ENCODE results near the gene TMOD4.
"Not testable (repeated sequence)": the region's sequence is repeated elsewhere in the genome, so short reads cannot be mapped to it uniquely, and the experiment has no call there.

The TMOD4 gene

GRCh38 chr1:151199873-151200581, 24.2 kb upstream of the TMOD4 start:
- TF ChIP-seq, protein P1, sequence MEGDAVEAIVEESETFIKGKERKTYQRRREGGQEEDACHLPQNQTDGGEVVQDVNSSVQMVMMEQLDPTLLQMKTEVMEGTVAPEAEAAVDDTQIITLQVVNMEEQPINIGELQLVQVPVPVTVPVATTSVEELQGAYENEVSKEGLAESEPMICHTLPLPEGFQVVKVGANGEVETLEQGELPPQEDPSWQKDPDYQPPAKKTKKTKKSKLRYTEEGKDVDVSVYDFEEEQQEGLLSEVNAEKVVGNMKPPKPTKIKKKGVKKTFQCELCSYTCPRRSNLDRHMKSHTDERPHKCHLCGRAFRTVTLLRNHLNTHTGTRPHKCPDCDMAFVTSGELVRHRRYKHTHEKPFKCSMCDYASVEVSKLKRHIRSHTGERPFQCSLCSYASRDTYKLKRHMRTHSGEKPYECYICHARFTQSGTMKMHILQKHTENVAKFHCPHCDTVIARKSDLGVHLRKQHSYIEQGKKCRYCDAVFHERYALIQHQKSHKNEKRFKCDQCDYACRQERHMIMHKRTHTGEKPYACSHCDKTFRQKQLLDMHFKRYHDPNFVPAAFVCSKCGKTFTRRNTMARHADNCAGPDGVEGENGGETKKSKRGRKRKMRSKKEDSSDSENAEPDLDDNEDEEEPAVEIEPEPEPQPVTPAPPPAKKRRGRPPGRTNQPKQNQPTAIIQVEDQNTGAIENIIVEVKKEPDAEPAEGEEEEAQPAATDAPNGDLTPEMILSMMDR (IDR thresholded peaks at IDR 0.05; ENCODE audit: low read depth, low read length): no peak
- DNase-seq: no peak
- H3K27me3 ChIP-seq: no peaks in the 10 kb centered on the region; the same call in 1 of the 2 replicates
- peak overlapping the region; percentile 89 for H3K4me3 ChIP-seq (ENCODE audit: low read depth, low read length)
- no peaks in the 10 kb centered on the region for H3K4me1 ChIP-seq
- H3K36me3 ChIP-seq: peaks cover 30% of the 10 kb centered on the region
- H3K9me3 ChIP-seq: no peaks in the 10 kb centered on the region

- Histone ChIP-seq H3K4me3 (ENCODE audit: low read depth, low read length) (peak within 1 kb of the TSS; percentile 89), H3K9me3 (no peaks in the 10 kb centered on the region), H3K4me1 (no peaks in the 10 kb centered on the region), H3K27me3 (no peaks in the 10 kb centered on the region), H3K36me3 (peaks cover 20% of the 10 kb centered on the region)
- DNase-seq: peak; percentile 99
- TF ChIP-seq, protein P1 (IDR thresholded peaks at IDR 0.05; ENCODE audit: low read depth, low read length): no peak
Measured at GRCh38 chr1:151198254-151199127, 22.7 kb upstream of the TMOD4 start, which contains the start of gene PIP5K1A. PIP5K1A (plus strand) TSS chr1:151198552; CDS start chr1:151198997, 445 bp downstream.

DNA sequence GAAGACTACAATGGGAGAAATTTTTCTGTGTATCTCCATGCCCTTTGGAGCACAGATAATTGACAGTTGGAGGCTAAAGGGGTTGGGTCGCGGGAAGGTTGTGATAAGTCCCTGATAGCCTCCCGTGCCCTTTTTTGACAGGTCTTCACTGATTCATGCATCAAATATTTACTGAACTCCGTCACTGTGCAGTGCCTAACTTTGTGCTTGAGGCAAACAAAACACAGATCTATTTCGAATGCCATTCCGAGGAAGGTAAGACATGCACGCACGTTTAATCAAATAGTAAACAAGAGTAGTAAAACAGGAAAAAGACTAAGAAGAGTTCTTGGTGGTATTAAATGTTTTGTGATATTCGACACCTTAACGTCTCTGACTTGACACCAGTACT, 22.1 kb upstream of the TMOD4 start:
- TF ChIP-seq, protein P1 (IDR thresholded peaks at IDR 0.05; ENCODE audit: low read depth, low read length): no peak
- Histone ChIP-seq H3K9me3 (no peaks in the 10 kb centered on the region), H3K27me3 (no peaks in the 10 kb centered on the region), H3K4me3 (ENCODE audit: low read depth, low read length) (peak overlapping the region; percentile 89), H3K4me1 (no peaks in the 10 kb centered on the region), H3K36me3 (peaks cover 14% of the 10 kb centered on the region)
- no peak for DNase-seq

- peak overlapping the region; percentile 41 for H3K4me3 ChIP-seq (ENCODE audit: low read depth, low read length)
- no peaks in the 10 kb centered on the region for H3K4me1 ChIP-seq
- DNase-seq: peak; percentile 72
- H3K9me3 ChIP-seq: no peaks in the 10 kb centered on the region
- TF ChIP-seq, protein P1 (IDR thresholded peaks at IDR 0.05; ENCODE audit: low read depth, low read length): peak; percentile 71
- H3K36me3 ChIP-seq: no peaks in the 10 kb centered on the region
- no peaks in the 10 kb centered on the region for H3K27me3 ChIP-seq
Measured at GRCh38 chr1:151196292-151196800, 20.6 kb upstream of the TMOD4 start.

GRCh38 chr1:151194894-151195594, 19.3 kb upstream of the TMOD4 start:
- not testable (repeated sequence) for H3K27me3 ChIP-seq, H3K9me3 ChIP-seq, H3K36me3 ChIP-seq, DNase-seq, H3K4me1 ChIP-seq
- peak overlapping the region; percentile 41 for H3K4me3 ChIP-seq (ENCODE audit: low read depth, low read length)

DNA sequence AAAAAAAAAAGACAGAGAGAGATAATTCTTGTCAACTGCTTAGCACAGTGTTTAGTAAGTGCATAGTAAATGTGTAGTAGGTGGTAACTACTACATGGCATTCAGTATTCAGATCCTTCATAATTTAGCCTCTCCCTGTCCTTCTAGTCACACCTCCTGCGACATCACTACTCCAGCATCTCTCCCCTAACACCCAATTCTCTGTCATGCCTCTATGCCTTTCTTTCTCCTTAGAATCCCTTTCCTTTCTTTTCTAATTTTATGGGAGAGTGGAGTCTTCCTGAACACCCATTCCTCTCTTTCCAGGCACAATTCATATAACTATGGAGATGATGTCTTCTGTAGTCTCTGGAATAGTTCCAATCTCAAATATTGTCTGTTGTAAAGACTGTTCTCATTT, 18.1 kb upstream of the TMOD4 start:
- no peaks in the 10 kb centered on the region for H3K36me3 ChIP-seq
- TF ChIP-seq, protein P1 (IDR thresholded peaks at IDR 0.05; ENCODE audit: low read depth, low read length): no peak
- H3K4me1 ChIP-seq: no peaks in the 10 kb centered on the region
- no peak for DNase-seq
- H3K4me3 ChIP-seq (ENCODE audit: low read depth, low read length): no peak overlapping the region
- no peaks in the 10 kb centered on the region for H3K27me3 ChIP-seq
- H3K9me3 ChIP-seq: no peaks in the 10 kb centered on the region

All from BE2C (cell line).